Endothelial cell of umbilical vein (primary cell): ENCODE data around the gene FOXL1. TPM values are rescaled to one million over a fixed set of nuclear protein-coding genes. Genes with fewer than 3 reads are reported as not detected.
A peak's percentile ranks its signal among the peaks of the same experiment; 100 is the strongest.

ENCODE experiments used
- BruUV-seq: library from RNA; stranded (reverse); fragments of 400-500 nt; replicated peaks from 2 replicates; lab custom pipeline; 2021; lab: Mats Ljungman, UMichigan
- CTCF ChIA-PET: fragments of 300-600, 350-600 bp; sonication (Branson Sonifier 250); formaldehyde crosslinking; loops from one replicate; lab custom pipeline; 2021; ENCODE audit warnings: antibody characterized with exemption, inconsistent platforms; lab: Charles Lee
- POLR2A ChIA-PET: fragments of 300-600, 350-600 bp; sonication (Branson Sonifier 250); formaldehyde crosslinking; loops from one replicate; lab custom pipeline; 2021; ENCODE audit warnings: antibody characterized with exemption, inconsistent platforms; lab: Charles Lee
- DNase-seq: peaks from one replicate; pipeline ENCODE4 v3.0.0-alpha.2; 2011; ENCODE audit warnings: low read depth, low spot score
- FAIRE-seq: peaks from 2 replicates; lab custom pipeline; 2011; peaks lifted over from hg19 to GRCh38; lab: Jason Lieb, UNC
- H2AFZ ChIP-seq: 2 replicates; pipeline ENCODE4 v1.6.0; 2012; ENCODE audit warnings: low read depth, low read length, control low read depth, inconsistent platforms
- H3K27ac ChIP-seq: 2 replicates; pipeline ENCODE4 v1.5.1; 2011; ENCODE audit warnings: low read depth, mild to moderate bottlenecking, control low read depth, low read length, moderate library complexity; ENCODE audit not compliant: insufficient read depth
- H3K27me3 ChIP-seq, 2 experiments: 2 replicates each; pipeline versions ENCODE4 v1.6.0 to v1.6.1; 2011; ENCODE audit warnings: low read length in 2 of 2, mixed read lengths in 1 of 2; ENCODE audit not compliant: control insufficient read depth in 2 of 2, insufficient read depth in 2 of 2
- H3K36me3 ChIP-seq, 2 experiments: 2 replicates in 1 of 2; 3 replicates in 1 of 2; pipeline ENCODE4 v1.5.1; 2011; ENCODE audit warnings: low read length in 2 of 2, mild to moderate bottlenecking in 1 of 2, moderate library complexity in 1 of 2; ENCODE audit not compliant: control insufficient read depth in 2 of 2, insufficient read depth in 2 of 2; ENCODE audit errors: extremely low read depth in 1 of 2
- H3K4me1 ChIP-seq: 3 replicates; pipeline ENCODE4 v1.5.1; 2011; ENCODE audit warnings: mild to moderate bottlenecking, low read length; ENCODE audit not compliant: control insufficient read depth, insufficient read depth; ENCODE audit errors: extremely low read depth
- H3K4me2 ChIP-seq: 2 replicates; pipeline ENCODE4 v1.6.1; 2011; ENCODE audit warnings: low read length, control low read depth, mixed read lengths; ENCODE audit not compliant: insufficient read depth
- H3K4me3 ChIP-seq, 3 experiments: fragments of 200-600 bp in 1 of 3; sonication (generic), shearing (Covaris generic) in 1 of 3; replicated peaks in 1 of 3; 2 replicates each; pipeline ENCODE4 v1.5.1; 2011 to 2016; ENCODE audit warnings: control low read depth in 3 of 3, low read length in 3 of 3, mild to moderate bottlenecking in 2 of 3, inconsistent platforms in 1 of 3, low read depth in 1 of 3, moderate library complexity in 1 of 3; ENCODE audit not compliant: insufficient read depth in 1 of 3
- H3K79me2 ChIP-seq: 2 replicates; pipeline ENCODE4 v1.6.0; 2012; ENCODE audit warnings: low read length, inconsistent platforms; ENCODE audit not compliant: control insufficient read depth, insufficient read depth
- H3K9ac ChIP-seq: replicated peaks from 2 replicates; pipeline ENCODE3; 2011; ENCODE audit warnings: low read length, control low read depth; ENCODE audit not compliant: insufficient read depth; ENCODE audit errors: extremely low read depth
- H3K9me1 ChIP-seq: replicated peaks from 3 replicates; pipeline ENCODE4 v1.6.0; 2011; ENCODE audit warnings: mild to moderate bottlenecking, low read length; ENCODE audit not compliant: control insufficient read depth, insufficient read depth; ENCODE audit errors: extremely low read depth
- H3K9me3 ChIP-seq: replicated peaks from 2 replicates; pipeline ENCODE4 v1.5.1; 2012; ENCODE audit warnings: low read length, inconsistent platforms; ENCODE audit not compliant: control insufficient read depth, insufficient read depth
- H4K20me1 ChIP-seq: replicated peaks from 2 replicates; pipeline ENCODE3; 2011; ENCODE audit warnings: mild to moderate bottlenecking, low read length; ENCODE audit not compliant: control insufficient read depth, insufficient read depth; ENCODE audit errors: extremely low read depth
- FOS ChIP-seq: IDR thresholded peaks from 2 replicates; pipeline ENCODE4 v1.6.1; 2011; ENCODE audit warnings: mild to moderate bottlenecking, low read length, moderate library complexity, borderline replicate concordance; ENCODE audit not compliant: insufficient read depth
- JUN ChIP-seq: IDR thresholded peaks from 2 replicates; pipeline ENCODE4 v1.6.1; 2011; ENCODE audit warnings: borderline replicate concordance, low read depth; ENCODE audit not compliant: insufficient read length, insufficient read depth
- MYC ChIP-seq: IDR thresholded peaks from one replicate; pipeline ENCODE4 v1.6.1; 2011; ENCODE audit warnings: mild to moderate bottlenecking, low read depth, low read length
- POLR2AphosphoS5 ChIP-seq: IDR thresholded peaks from 2 replicates; pipeline ENCODE4 v1.6.1; 2012; ENCODE audit warnings: low read depth, mild to moderate bottlenecking, control low read depth, low read length, moderate library complexity; ENCODE audit not compliant: insufficient read depth
- dilution Hi-C: fragments of 300-500 bp; cut with MboI; formaldehyde crosslinking; loops from one replicate; pipeline ENCODE4 v1.15.0; 2019; ENCODE audit warnings: low sequenced_read_pairs; ENCODE audit not compliant: extremely low pct_ligation_motif_present
- intact Hi-C: fragments of 100-400 bp; cut with micrococcal nuclease; formaldehyde crosslinking; loops from one replicate; pipeline ENCODE4 v1.10.0; 2022
- polyA plus RNA-seq, 4 experiments: library from polyadenylated mRNA; depleted of rRNA in 3 of 4; stranded (reverse) in 3 of 4; unstranded in 1 of 4; fragments of >200 nt; gene quantifications; 2 replicates each; pipeline versions ENCODE4 v1.2.1 to v1.2.3, GENCODE V29; 2011 to 2012; ENCODE audit warnings: missing spikeins in 1 of 4
- total RNA-seq: library from RNA; stranded (reverse); gene quantifications from 2 replicates; pipeline ENCODE4 v1.2.3, GENCODE V29; 2021

FOXL1 gene
- total and polyA plus RNA-seq, 2 donors (not counting 3 experiments of a cell fraction or from before 2014, with no cell fraction given), result 2.8 to 3.8 TPM

- Histone ChIP-seq H3K4me2 (no peak overlapping the region), H3K9ac (no peak overlapping the region), H3K9me1 (no peaks in the 10 kb centered on the region), H3K4me3 (no peak overlapping the region), H3K9me3 (no peaks in the 10 kb centered on the region), H3K27me3 (no peaks in the 10 kb centered on the region), H3K27ac (peak overlapping the region; percentile 8), H2AFZ (no peak overlapping the region), H3K4me1 (peaks cover 22% of the 10 kb centered on the region), H3K36me3 (no peaks in the 10 kb centered on the region), H4K20me1 (no peaks in the 10 kb centered on the region), H3K79me2 (no peaks in the 10 kb centered on the region)
- intact Hi-C loops (no loop called here), dilution Hi-C loops (no loop called here)
- DNase-seq, result peak; percentile 28
- ChIA-PET POLR2A (no interaction called here), CTCF (interaction anchor here (1.2 to 1.4 kb wide), 2 partner anchors 9 to 80 kb away, joined by 4 read pairs; no protein-coding TSS in a partner anchor)
- peak; percentile 72 for FAIRE-seq
- no TSS peak for BruUV-seq
- TF ChIP-seq MYC (no peak), FOS (peak; percentile 16), POLR2AphosphoS5 (peak; percentile 45)
These were observed 6.7 kb downstream of the FOXL1 start for GRCh38 chr16:86584726-86585721.

GRCh38 chr16:86585821-86586611 lies 7.7 kb downstream of the FOXL1 start:
- ChIA-PET CTCF (interaction anchor here (1.2 to 1.4 kb wide), 2 partner anchors 10 to 79 kb away, joined by 4 read pairs; no protein-coding TSS in a partner anchor), POLR2A (no interaction called here)
- intact Hi-C loops, result no loop called here
- H3K27me3 ChIP-seq, result no peaks in the 10 kb centered on the region
- no peaks in the 10 kb centered on the region for H4K20me1 ChIP-seq
- dilution Hi-C loops, result no loop called here
- peaks cover 29% of the 10 kb centered on the region for H3K4me1 ChIP-seq
- H3K36me3 ChIP-seq, result no peaks in the 10 kb centered on the region
- H3K9me3 ChIP-seq, result no peaks in the 10 kb centered on the region
- no peak for FAIRE-seq
- peak overlapping the region; percentile 14 for H2AFZ ChIP-seq
- H3K9ac ChIP-seq, result no peak overlapping the region
- H3K27ac ChIP-seq, result peak overlapping the region; percentile 8
- no TSS peak for BruUV-seq
- peak; percentile 48 for TF ChIP-seq FOS
- no peak for TF ChIP-seq JUN
- no peak overlapping the region for H3K4me3 ChIP-seq
- H3K9me1 ChIP-seq, result no peaks in the 10 kb centered on the region
- no peak for DNase-seq
- no peaks in the 10 kb centered on the region for H3K79me2 ChIP-seq
- H3K4me2 ChIP-seq, result no peak overlapping the region
